ENCODE measurements around the gene PRTG.

Gene PRTG

GRCh38 chr15:55707518-55707917 lies 35.4 kb downstream of the PRTG start:
- no peak overlapping the region for H3K9ac ChIP-seq (ENCODE audit: low read length)
- no peak overlapping the region for H2BK5ac ChIP-seq (ENCODE audit: low read depth, low read length, poor library complexity, severe bottlenecking)
- no peak overlapping the region for H2BK15ac ChIP-seq (ENCODE audit: low read depth, poor library complexity, severe bottlenecking)
- H3K27me3 ChIP-seq (ENCODE audit: control insufficient read depth in 1 of 2, insufficient read depth in 1 of 2, low read length in 2 of 2), result no peaks in the 10 kb centered on the region
- H2BK12ac ChIP-seq (ENCODE audit: low read length in 2 of 2), result no peak overlapping the region
- H3K27ac ChIP-seq (ENCODE audit: low read length, poor library complexity, severe bottlenecking), result no peak overlapping the region
- no peak overlapping the region for H2BK120ac ChIP-seq (ENCODE audit: low read depth, low read length)
- peaks cover 4% of the 10 kb centered on the region for H3K4me1 ChIP-seq (ENCODE audit: control insufficient read depth, insufficient read depth, low read depth, low read length)
- H3K23ac ChIP-seq (ENCODE audit: low read length in 2 of 2), result no peak overlapping the region
- no peak overlapping the region for H4K8ac ChIP-seq (ENCODE audit: low read length)
- no peak overlapping the region for H3K4me2 ChIP-seq (ENCODE audit: low read length, poor library complexity, severe bottlenecking)
- H3K79me1 ChIP-seq (replicated peaks; ENCODE audit: low read length, poor library complexity, severe bottlenecking), result peaks cover 11% of the 10 kb centered on the region
- no peak overlapping the region for H3K18ac ChIP-seq (ENCODE audit: low read depth in 1 of 2, low read length in 2 of 2)
- H3K36me3 ChIP-seq (ENCODE audit: control insufficient read depth in 1 of 2, insufficient read depth in 2 of 2, low read depth in 1 of 2, low read length in 2 of 2), result no peaks in the 10 kb centered on the region
- no peak overlapping the region for H4K91ac ChIP-seq (ENCODE audit: low read length)
- H3K14ac ChIP-seq (ENCODE audit: low read length in 2 of 2), result no peak overlapping the region
- no peak overlapping the region for H3K4me3 ChIP-seq (ENCODE audit: insufficient read depth in 1 of 2, low read depth in 1 of 2, low read length in 2 of 2)
- DNase-seq, result no peak
- no peak overlapping the region for H2AFZ ChIP-seq (ENCODE audit: low read depth, low read length)
- H3K4ac ChIP-seq (ENCODE audit: low read depth in 1 of 2, low read length in 2 of 2), result no peak overlapping the region
- H3K9me3 ChIP-seq (ENCODE audit: control insufficient read depth, low read length), result no peaks in the 10 kb centered on the region
- H2AK5ac ChIP-seq (ENCODE audit: low read length, severe bottlenecking), result no peak overlapping the region
- WGBS, result 90% methylated on average over 3 of the region's 3 CpGs

GRCh38 chr15:55703873-55704301 lies 39.1 kb downstream of the PRTG start:
- Histone ChIP-seq H3K18ac (ENCODE audit: low read depth in 1 of 2, low read length in 2 of 2) (peak overlapping the region in 1 of 2 experiments; percentile 54), H3K23ac (ENCODE audit: low read length in 2 of 2) (no peak overlapping the region), H3K14ac (ENCODE audit: low read length in 2 of 2) (no peak overlapping the region), H3K9ac (ENCODE audit: low read length) (no peak overlapping the region), H3K36me3 (ENCODE audit: control insufficient read depth in 1 of 2, insufficient read depth in 2 of 2, low read depth in 1 of 2, low read length in 2 of 2) (no peaks in the 10 kb centered on the region), H3K27ac (ENCODE audit: low read length, poor library complexity, severe bottlenecking) (no peak overlapping the region), H3K4ac (ENCODE audit: low read depth in 1 of 2, low read length in 2 of 2) (no peak overlapping the region), H2BK15ac (ENCODE audit: low read depth, poor library complexity, severe bottlenecking) (no peak overlapping the region), H3K4me2 (ENCODE audit: low read length, poor library complexity, severe bottlenecking) (no peak overlapping the region), H3K79me1 (replicated peaks; ENCODE audit: low read length, poor library complexity, severe bottlenecking) (peaks cover 9% of the 10 kb centered on the region), H3K9me3 (ENCODE audit: control insufficient read depth, low read length) (no peaks in the 10 kb centered on the region), H4K8ac (ENCODE audit: low read length) (no peak overlapping the region), H4K91ac (ENCODE audit: low read length) (no peak overlapping the region), H2BK120ac (ENCODE audit: low read depth, low read length) (no peak overlapping the region), H2AFZ (ENCODE audit: low read depth, low read length) (no peak overlapping the region), H2BK5ac (ENCODE audit: low read depth, low read length, poor library complexity, severe bottlenecking) (no peak overlapping the region), H2AK5ac (ENCODE audit: low read length, severe bottlenecking) (no peak overlapping the region), H2BK12ac (ENCODE audit: low read length in 2 of 2) (no peak overlapping the region), H3K4me1 (ENCODE audit: control insufficient read depth, insufficient read depth, low read depth, low read length) (peaks cover 3% of the 10 kb centered on the region), H3K4me3 (ENCODE audit: insufficient read depth in 1 of 2, low read depth in 1 of 2, low read length in 2 of 2) (no peak overlapping the region), H3K27me3 (ENCODE audit: control insufficient read depth in 1 of 2, insufficient read depth in 1 of 2, low read length in 2 of 2) (no peaks in the 10 kb centered on the region)
- WGBS, result 67% methylated on average over 1 of the region's 2 CpGs
- peak; percentile 60 for DNase-seq

- Histone ChIP-seq H4K8ac (ENCODE audit: low read length) (no peak overlapping the region), H2AFZ (ENCODE audit: low read depth, low read length) (no peak overlapping the region), H3K27ac (ENCODE audit: low read length, poor library complexity, severe bottlenecking) (no peak overlapping the region), H3K18ac (ENCODE audit: low read depth in 1 of 2, low read length in 2 of 2) (no peak overlapping the region), H3K4me3 (ENCODE audit: insufficient read depth in 1 of 2, low read depth in 1 of 2, low read length in 2 of 2) (no peak overlapping the region), H4K91ac (ENCODE audit: low read length) (no peak overlapping the region), H3K36me3 (ENCODE audit: control insufficient read depth in 1 of 2, insufficient read depth in 2 of 2, low read depth in 1 of 2, low read length in 2 of 2) (no peaks in the 10 kb centered on the region), H3K4me1 (ENCODE audit: control insufficient read depth, insufficient read depth, low read depth, low read length) (peaks cover 1% of the 10 kb centered on the region), H2AK5ac (ENCODE audit: low read length, severe bottlenecking) (no peak overlapping the region), H3K9me3 (ENCODE audit: control insufficient read depth, low read length) (no peaks in the 10 kb centered on the region), H2BK12ac (ENCODE audit: low read length in 2 of 2) (no peak overlapping the region), H3K79me1 (replicated peaks; ENCODE audit: low read length, poor library complexity, severe bottlenecking) (peaks cover 15% of the 10 kb centered on the region), H2BK5ac (ENCODE audit: low read depth, low read length, poor library complexity, severe bottlenecking) (no peak overlapping the region), H3K14ac (ENCODE audit: low read length in 2 of 2) (no peak overlapping the region), H3K9ac (ENCODE audit: low read length) (no peak overlapping the region), H2BK15ac (ENCODE audit: low read depth, poor library complexity, severe bottlenecking) (no peak overlapping the region), H3K27me3 (ENCODE audit: control insufficient read depth in 1 of 2, insufficient read depth in 1 of 2, low read length in 2 of 2) (no peaks in the 10 kb centered on the region), H3K23ac (ENCODE audit: low read length in 2 of 2) (no peak overlapping the region), H2BK120ac (ENCODE audit: low read depth, low read length) (no peak overlapping the region), H3K4me2 (ENCODE audit: low read length, poor library complexity, severe bottlenecking) (no peak overlapping the region), H3K4ac (ENCODE audit: low read depth in 1 of 2, low read length in 2 of 2) (no peak overlapping the region)
- WGBS, result over 99% methylated on average over 6 of the region's 6 CpGs
- DNase-seq, result no peak
Observed at GRCh38 chr15:55700876-55701275, 42.1 kb downstream of the PRTG start.

- Histone ChIP-seq H2BK5ac (ENCODE audit: low read depth, low read length, poor library complexity, severe bottlenecking) (no peak overlapping the region), H3K4me3 (ENCODE audit: insufficient read depth in 1 of 2, low read depth in 1 of 2, low read length in 2 of 2) (no peak overlapping the region), H3K27ac (ENCODE audit: low read length, poor library complexity, severe bottlenecking) (no peak overlapping the region), H3K4me2 (ENCODE audit: low read length, poor library complexity, severe bottlenecking) (no peak overlapping the region), H3K9me3 (ENCODE audit: control insufficient read depth, low read length) (no peaks in the 10 kb centered on the region), H3K14ac (ENCODE audit: low read length in 2 of 2) (no peak overlapping the region), H2BK12ac (ENCODE audit: low read length in 2 of 2) (no peak overlapping the region), H3K9ac (ENCODE audit: low read length) (no peak overlapping the region), H3K27me3 (ENCODE audit: control insufficient read depth in 1 of 2, insufficient read depth in 1 of 2, low read length in 2 of 2) (no peaks in the 10 kb centered on the region), H3K36me3 (ENCODE audit: control insufficient read depth in 1 of 2, insufficient read depth in 2 of 2, low read depth in 1 of 2, low read length in 2 of 2) (no peaks in the 10 kb centered on the region), H4K8ac (ENCODE audit: low read length) (no peak overlapping the region), H4K91ac (ENCODE audit: low read length) (no peak overlapping the region), H2AK5ac (ENCODE audit: low read length, severe bottlenecking) (no peak overlapping the region), H2BK120ac (ENCODE audit: low read depth, low read length) (no peak overlapping the region), H3K4me1 (ENCODE audit: control insufficient read depth, insufficient read depth, low read depth, low read length) (peaks cover 4% of the 10 kb centered on the region), H3K4ac (ENCODE audit: low read depth in 1 of 2, low read length in 2 of 2) (no peak overlapping the region), H3K23ac (ENCODE audit: low read length in 2 of 2) (no peak overlapping the region), H3K79me1 (replicated peaks; ENCODE audit: low read length, poor library complexity, severe bottlenecking) (peaks cover 17% of the 10 kb centered on the region), H2AFZ (ENCODE audit: low read depth, low read length) (no peak overlapping the region), H3K18ac (ENCODE audit: low read depth in 1 of 2, low read length in 2 of 2) (no peak overlapping the region), H2BK15ac (ENCODE audit: low read depth, poor library complexity, severe bottlenecking) (no peak overlapping the region)
- WGBS, result 90% methylated on average over 2 of the region's 4 CpGs
- no peak for DNase-seq
Observed at GRCh38 chr15:55698653-55699052, 44.3 kb downstream of the PRTG start.

Data from mesenchymal stem cell (in vitro differentiated cells and primary cell).